DMS79 (cell line): ENCODE data around the gene HOXA11.

Experiments
- DNase-seq: peaks from one replicate; lab custom pipeline; 2025; lab: John Stamatoyannopoulos, UW

HOXA11 gene

DNA sequence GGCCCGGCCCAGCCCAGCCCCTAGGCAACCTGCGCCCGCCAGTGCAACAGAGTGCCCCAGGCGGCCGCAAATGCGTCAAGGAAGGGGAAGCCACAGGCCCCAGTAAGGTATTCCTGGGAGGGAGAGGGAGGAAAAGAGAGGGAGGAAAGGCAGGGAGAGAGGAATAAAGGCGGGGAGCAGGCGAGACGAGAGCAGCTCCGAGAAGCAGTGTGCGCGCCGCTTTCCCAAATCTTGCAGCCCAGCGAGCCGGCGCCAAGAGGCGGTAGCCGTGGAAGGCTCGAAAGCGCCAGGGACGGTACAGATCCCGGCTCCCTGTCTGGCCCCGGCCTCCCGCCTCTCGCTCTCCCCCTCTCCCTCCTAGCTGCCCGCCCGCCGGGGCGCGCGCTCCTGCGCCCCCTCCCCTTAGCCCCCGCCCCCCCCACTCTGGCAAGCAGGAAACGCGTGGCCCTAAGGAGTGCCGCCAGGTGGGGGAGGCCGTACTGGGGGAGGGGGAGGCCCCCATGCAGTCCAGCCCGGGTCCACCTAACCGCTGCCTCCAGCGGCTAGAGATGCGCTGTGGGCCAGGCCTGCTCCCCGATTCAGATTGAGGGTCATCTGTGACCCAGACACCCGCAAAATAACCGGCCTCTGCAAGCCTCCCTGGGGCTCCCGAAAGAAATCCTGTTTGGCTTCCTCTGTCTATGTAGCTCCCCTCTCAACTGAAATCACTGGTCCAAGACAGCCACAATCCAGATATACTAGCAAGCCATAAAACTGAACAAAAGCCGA lies 15.2 kb downstream of the HOXA11 start:
- DNase-seq = peak; percentile 51

DNA sequence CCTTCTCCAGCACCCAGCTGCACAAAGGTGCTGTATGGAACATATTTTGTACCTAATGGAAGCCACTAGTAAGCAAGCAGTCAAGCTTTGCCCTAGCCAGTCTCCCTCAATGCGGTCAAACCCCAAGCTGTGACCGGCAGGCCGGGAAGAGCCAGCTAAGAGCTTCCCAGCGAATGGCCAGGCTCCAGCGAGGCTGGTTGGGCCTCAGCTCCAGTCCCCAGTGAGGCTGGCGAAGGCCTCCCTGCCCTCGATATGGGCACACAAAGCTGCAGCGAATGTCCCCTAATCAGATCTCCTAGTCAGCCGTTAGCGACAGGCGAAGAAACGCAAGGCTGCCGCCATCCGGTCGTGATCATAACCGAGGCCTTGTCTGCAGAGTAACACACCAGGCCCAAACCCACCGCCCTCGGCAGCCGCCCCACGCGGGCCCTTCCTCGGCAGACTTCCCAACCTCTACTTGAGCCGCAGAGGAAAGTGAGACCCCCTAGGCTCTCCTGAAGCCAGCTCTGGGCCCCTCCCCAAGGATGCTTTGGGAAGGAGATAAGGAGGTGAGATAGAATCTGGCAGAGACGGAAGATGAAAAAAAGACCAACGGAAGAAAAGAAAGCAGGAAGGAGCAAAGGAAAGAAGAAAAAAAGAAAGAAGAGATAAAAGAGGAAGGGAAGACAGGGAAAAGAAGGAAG lies 16.6 kb downstream of the HOXA11 start:
- DNase-seq = peak; percentile 63

DNA sequence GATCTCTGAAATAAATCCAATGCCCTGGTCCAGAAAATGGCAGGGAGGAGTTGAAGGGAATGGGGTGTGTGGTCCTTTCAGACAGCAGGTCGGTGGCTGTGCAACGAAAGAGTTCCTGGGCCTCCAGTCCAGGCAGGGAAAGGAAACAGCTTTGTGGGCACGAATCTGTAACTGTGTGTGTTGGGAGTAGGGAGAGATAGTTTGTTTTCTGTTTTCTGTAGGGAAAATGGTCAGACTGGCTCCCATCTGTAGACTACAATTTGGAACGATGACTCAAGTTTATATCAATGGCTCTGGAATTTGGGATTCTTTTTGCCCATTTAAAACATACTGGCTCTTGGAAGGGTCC lies 17.1 kb downstream of the HOXA11 start:
- no peak for DNase-seq

DNA sequence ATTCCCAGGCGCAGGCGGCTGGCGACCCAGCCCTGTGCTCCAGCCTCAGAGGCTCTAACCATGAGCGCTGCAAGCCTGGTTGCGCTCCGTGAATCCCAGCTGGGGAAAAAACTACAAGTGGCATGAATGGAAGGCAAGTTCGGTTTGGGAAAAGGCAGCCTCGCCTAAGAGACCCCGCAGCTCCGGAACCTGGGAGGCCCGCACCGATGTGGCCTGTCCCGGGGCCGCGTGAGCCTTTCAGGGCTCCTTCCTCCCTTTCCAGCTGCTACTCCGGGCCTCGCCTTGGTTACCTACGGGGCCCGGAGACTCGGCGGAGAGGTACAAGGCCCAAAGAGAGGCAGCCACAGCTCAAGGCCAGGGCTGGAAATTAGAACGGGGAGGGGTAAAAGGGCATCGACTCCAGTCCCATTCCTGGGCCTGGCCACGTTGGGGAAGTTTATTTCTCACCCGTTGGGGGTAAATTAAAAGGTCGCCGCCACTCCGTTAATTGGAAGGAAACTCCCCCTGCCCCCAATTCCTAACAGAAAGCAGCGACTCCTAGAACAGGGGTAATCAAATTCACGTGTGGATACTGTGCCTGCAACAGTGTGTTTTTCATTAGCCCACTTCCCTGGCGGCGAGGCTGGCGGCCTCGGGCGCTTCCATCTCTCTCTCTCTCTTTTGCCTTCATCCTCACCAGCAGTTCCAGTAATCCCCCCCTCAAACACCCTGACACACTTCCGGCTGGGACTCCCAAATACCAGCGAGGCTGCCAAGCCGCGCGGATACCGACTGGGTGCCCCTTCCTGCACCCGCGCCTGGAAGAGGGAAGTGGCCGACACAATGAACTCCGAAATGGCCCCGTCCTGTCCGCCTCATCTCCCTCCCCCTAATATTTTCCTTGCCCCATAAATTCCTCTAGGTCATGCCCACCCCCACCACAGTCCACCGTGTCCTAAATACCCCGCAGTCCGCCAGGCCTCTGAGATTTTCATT lies 18.2 kb downstream of the HOXA11 start:
- no peak for DNase-seq

DNA sequence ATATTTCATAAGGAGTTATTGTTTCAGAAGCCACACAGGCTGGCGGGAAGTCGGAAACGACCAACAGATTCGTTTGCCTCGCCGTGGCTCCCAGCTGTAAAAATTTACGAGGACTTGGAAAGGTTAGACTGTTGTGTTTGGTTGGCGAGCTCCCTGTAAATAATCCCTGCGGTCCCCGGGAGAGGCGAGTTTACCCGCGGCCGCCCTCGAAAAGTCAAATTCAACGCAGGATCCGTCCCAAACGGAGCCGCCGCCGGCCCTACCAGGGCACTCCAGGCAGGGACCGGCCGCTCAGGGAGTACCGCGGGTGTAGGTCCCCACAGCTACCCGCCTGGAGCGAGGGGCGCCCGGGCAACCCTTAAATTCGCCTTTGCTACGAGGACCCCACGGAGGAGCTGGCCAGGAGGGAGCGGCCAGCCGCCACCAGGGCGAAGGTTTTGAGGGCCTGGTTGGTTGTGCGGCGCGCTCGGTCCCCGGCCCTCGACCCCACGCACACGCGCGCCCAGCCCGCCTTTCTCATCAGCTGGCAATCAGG lies 19.0 kb downstream of the HOXA11 start:
- DNase-seq = no peak

DNA sequence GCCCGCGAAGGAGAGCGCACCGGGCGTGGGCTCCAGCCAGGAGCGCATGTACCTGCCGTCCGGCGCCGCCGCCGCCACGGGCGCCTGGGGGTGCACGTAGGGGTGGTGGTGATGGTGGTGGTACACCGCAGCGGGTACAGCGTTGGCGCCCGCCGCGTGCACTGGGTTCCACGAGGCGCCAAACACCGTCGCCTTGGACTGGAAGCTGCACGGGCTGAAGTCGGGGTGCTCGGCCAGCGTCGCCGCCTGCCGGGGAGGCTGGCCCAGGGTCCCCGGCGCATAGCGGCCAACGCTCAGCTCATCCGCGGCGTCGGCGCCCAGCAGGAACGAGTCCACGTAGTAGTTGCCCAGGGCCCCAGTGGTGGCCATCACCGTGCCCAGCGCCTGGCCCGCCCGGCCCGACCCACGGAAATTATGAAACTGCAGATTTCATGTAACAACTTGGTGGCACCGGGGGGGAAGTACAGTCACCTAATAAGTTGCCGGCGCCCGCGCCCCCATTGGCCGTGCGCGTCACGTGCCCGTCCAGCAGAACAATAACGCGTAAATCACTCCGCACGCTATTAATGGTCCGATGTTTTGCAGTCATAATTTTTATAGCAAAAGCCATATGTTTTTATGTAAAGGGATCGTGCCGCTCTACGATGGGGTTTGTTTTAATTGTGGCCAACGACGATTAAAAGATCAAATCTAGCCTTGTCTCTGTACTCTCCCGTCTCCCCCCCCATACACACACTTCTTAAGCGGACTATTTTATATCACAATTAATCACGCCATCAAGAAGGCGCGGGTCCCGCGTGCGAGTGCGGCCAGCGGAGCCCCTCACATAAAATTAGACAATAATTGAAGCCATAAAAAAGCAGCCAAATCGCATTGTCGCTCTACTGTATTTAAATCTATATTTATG lies 19.7 kb downstream of the HOXA11 start, which contains the start of gene HOXA9:
Gene HOXA9 (minus strand): TSS at position 449 of the 907 bp plus-strand sequence. CDS start 80 bp downstream, at position 369.
- DNase-seq = no peak

DNA sequence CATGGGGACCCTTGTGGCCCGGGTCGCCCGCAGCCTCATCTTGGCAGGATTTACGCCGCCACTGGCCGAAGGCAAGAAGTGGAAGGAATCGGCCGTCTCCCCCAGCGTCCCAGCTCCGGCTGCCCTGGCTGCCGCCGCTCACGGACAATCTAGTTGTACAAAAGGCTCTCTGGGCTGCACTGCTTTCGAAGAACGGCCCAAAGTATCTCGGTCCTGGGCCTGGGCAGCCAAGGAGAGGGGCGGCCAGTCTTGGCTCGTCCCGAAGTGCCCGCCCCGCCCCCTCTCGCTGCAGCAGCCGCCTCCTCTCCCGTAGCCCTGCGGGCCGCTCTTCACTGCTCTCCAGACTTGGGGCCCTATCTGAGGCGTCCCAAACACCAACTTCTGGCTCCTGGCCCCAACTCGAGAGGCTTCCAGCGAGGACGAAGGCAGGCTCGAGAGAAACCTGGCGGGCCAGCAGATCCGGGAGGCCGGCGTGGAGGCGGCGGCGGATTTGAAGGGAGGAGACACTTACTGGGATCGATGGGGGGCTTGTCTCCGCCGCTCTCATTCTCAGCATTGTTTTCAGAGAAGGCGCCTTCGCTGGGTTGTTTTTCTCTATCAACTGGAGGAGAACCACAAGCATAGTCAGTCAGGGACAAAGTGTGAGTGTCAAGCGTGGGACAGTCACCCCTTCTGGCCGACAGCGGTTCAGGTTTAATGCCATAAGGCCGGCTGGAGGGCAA lies 20.5 kb downstream of the HOXA11 start:
- no peak for DNase-seq

DNA sequence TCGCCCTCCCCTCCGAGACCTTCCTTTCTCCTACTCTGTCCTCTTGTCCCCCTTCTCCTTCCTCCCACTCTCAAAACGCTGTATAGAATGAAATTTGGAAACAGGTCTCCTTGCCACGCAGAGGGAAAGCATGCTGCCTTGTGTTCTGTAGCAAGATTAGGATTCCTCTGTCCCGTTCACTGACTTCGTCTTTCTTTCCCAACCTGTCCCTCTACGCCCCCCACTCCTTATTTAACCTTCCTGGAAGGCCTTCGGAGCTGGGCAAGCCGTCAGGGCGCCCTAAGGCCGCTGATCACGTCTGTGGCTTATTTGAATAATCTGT lies 21.0 kb downstream of the HOXA11 start:
- DNase-seq = no peak

DNA sequence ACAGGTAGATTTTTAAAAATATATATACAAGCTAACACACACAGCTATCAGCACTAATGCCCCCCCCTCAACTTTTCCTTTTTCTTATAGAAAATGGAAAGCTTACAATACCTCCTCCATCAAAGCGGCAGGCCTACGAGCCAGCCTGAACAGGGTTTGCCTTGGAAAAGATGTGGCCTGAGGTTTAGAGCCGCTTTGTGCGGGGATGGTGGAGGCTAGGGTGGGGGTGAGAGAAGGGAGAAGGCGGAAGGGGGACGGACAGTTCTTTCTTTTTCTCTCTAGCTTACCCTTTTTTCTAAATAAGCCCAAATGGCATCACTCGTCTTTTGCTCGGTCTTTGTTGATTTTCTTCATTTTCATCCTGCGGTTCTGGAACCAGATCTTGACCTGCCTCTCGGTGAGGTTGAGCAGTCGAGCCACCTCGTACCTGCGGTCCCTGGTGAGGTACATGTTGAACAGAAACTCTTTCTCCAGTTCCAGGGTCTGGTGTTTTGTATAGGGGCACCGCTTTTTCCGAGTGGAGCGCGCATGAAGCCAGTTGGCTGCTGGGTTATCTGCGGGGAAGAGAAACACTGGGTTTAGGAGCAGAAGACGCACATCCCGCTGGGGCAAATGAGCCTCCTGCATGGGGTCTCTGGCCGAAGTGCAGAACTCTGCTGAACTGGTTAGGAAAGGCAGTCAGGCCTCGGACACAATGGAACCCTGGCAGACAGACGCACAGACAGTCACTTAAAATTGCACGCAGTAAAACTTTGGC lies 21.6 kb downstream of the HOXA11 start:
- no peak for DNase-seq

DNA sequence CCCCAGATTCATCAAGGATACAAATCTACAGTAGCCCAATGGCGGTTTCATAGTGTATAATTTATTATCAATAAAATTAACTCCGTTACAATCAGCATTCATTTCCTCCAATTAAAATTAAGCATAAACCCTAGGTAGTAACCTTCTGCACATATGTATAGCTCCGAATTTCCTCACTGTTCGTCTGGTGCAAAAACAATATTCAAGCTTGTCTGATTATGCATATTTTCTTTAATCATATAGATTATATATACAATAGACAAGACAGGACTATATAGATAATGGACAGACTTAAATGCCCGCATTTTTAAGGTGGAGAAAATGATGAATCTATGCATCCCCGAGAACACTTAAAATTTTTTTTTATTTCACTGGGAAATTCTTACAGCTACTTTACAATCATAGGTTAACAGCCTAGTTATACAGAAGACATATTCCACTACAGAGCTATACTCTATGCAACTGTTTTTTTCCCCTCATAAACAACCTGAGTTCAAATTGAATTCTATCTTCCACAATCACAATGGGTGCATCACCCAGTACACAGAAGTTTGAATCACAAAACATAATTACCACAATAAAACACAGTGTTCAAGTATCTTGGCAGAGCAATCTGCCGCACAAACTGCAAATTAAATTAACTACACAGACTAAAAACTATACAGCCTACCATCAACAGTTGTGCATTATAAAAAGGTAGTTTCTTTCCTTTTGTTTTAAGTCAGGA lies 22.3 kb downstream of the HOXA11 start:
- no peak for DNase-seq

DNA sequence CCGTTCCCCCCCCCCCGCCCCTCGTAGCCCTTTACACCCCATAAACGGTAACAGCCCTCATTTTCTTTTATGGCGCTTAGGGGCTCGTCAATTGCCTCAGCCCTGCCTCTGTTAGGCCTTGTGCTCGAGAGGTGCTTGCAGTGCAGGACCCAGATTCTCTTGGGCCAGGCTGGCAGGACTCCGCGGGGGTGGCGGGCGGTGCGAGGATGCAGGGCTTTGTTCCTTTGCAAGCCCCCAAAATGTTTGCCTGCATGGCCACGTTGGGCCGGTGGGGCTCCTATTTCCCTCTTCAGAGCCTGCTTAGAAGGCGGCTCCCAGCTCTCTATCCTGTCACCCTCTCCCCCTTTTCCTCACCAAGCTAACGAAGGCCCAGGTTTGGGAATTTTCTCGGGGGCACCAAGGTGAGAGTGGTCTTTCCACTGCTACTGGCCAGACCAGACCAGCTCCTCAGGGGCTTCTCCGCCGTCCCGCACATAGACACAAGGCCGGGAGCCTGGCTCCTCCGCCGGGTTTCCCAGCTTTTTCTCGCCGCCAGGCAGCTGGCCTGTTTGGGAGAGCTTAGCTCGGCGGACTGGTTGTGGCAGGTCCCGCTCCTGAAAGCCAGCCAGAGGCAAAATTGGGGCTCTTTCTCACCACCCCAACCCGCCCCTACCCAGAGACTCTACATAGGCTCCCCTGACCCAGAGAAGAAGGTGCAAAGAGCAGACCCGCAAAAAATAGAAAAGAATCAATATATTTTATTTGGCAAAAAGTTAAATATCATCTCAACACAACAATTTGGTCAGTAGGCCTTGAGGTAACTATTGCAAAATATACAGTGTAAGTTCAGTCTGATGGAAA lies 23.1 kb downstream of the HOXA11 start:
- DNase-seq = no peak

DNA sequence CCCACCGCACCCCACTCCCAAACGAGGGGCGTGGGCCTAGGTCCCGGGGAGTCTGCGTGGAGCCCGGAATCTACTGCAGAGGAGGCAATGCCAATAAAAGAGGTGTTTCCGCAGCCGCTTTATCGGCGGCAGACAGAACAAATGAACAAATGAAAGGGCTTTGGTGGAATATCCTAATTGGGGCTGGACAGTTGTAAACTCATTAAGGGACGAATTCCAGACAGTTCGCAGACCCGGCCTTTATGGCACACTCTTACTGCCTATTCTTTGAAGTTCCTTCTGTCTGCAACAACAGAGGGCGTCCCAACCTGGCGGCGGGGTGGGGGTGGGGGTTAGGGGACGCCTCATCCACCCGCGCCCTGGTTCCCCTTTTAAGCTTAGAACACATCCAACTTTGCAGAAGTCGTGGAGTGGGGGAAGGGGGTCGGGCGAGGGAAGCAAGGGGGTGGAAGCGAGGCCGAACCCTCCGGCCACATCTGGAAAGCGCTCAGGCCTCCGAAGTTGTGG lies 23.8 kb downstream of the HOXA11 start:
- no peak for DNase-seq

DNA sequence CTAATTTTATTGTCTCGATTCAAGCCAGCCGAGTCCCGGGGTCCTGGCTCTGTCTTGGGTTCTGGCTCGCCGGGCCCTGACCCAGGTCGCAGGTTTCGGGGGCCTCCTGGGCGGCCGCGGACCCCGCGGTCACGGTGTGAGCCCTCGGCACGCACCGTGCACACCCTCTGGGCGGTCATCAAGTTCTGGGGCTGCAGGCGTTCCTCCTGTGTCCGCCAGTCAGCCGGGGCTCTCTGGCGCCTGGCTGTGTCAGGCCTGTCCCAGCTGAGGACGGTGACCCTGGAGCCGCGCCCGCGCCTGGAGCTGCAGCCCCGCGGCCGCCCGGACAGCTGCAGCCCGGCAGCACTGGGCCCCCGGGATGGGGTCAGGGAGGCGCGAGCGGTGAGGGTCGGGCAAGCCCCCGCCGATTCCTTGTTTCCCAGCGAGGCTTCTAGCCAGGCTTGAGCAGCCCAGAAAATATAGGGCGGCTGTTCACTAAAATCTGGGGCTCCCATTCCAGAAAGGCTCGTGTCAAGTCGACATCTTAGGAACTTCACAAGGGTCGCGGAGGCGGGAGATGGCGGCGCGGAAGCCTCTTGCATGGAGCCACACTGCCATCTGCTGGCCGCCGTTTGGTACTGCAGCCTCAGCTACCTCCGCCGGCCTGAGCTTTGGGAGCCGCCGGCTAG lies 24.4 kb downstream of the HOXA11 start:
- peak; percentile 49 for DNase-seq

DNA sequence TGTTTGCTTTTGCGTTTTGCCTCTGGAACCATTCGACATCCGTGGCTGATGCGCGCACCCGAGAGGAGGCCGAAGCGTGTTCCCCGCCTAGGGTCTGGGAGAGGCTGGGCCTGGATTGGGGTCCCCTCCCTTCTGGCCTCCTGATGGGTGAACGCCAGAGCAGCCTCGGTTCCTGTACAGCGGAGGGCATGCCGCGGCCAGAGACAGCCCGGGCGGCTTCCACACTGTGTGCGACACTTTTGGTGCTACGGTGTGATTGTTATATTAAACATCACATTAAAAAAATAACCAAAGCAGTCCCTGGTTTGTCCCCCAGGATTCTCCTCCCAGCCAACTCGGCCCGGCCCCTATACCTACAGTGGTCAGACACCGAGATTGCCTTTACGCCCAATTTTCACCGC lies 24.9 kb downstream of the HOXA11 start:
- no peak for DNase-seq

DNA sequence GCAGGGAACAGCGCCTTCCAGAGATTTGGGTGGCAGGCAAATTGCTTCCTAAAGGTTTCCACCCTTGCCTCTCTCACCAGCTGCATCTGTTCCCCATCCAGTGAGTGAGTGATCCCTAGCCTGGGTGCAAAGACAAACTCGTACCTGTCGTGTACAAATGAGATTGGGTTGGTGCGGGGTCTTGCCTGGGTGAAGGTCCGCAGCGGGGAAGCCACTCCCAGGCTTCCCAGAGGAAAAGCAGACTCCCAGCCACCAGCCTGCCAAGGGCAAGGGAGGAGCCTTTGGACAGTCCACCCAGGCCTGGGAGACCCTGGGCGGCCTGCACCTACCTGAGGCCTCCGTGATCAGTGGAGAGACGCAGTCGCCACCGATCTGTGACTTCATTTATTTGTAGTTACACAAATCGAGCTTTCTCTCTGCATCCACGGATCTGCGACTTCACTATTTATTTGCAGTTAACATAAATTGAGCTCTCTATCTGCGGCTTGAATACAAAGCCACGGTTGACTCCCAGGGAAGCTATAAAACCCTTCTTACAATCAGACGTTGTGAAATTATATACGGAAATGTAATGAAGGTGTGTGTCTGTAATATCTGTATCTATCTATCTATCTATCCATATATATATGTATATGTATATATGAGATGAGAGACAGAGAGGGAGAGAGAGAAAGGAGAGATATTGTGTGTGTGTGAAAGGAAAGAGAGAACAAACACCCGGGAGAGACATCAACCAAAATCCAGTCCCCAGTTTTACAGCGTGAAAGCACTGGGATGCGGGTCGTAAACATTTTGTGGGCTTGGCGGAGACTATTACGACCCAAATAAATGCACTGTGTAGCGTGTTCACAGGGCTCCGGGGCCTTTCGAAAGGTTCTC lies 25.5 kb downstream of the HOXA11 start:
- DNase-seq = no peak
